H1 (cell line): ENCODE measurements around the gene ATP6V1E1. TPM values are rescaled to one million over a fixed set of nuclear protein-coding genes. Genes with fewer than 3 reads are reported as not detected.

Experiments
- FOSL1 ChIP-seq: IDR thresholded peaks from 2 replicates; pipeline ENCODE4 v1.6.1; 2011; ENCODE audit warnings: mild to moderate bottlenecking, low read depth, low read length, moderate library complexity; ENCODE audit not compliant: insufficient read depth
- HDAC2 ChIP-seq, 2 experiments: fragments of 300-600 bp in 1 of 2; sonication (generic) in 1 of 2; IDR thresholded peaks; 2 replicates each; pipeline ENCODE4 v1.6.1; 2011 to 2012; ENCODE audit warnings: low read depth in 2 of 2, low read length in 2 of 2, mild to moderate bottlenecking in 2 of 2, moderate library complexity in 2 of 2, borderline replicate concordance in 1 of 2, inconsistent platforms in 1 of 2
- JUN ChIP-seq: IDR thresholded peaks from 2 replicates; pipeline ENCODE4 v1.6.1; 2011; ENCODE audit warnings: low read depth, mild to moderate bottlenecking, improper control_type of control experiment, low read length
- polyA plus RNA-seq, 7 experiments: library from polyadenylated mRNA; depleted of rRNA in 3 of 7; stranded (reverse) in 5 of 7; unstranded in 2 of 7; fragments of >200 nt in 5 of 7; fragments of 200-250 nt in 2 of 7; gene quantifications; 1 replicate in 5 of 7; 2 replicates in 1 of 7; 4 replicates in 1 of 7; pipeline versions ENCODE4 v1.2.1 to v1.2.3, GENCODE V29; 2011 to 2013; ENCODE audit warnings: missing spikeins in 2 of 7, mixed read lengths in 2 of 7
- total RNA-seq: library from RNA; stranded (reverse); fragmentation: NEBNext Ultra II Directional; extraction: Animal tissue kit (Norgen Biotek cat#: 25700); gene quantifications from 2 replicates; pipeline ENCODE4 v1.2.1, GENCODE V29; 2021

Gene ATP6V1E1
- total and polyA plus RNA-seq, 2 of the 8 experiments (the other 6 are each of a cell fraction or from before 2014, with no cell fraction given), result 80.4 to 88.1 TPM

DNA sequence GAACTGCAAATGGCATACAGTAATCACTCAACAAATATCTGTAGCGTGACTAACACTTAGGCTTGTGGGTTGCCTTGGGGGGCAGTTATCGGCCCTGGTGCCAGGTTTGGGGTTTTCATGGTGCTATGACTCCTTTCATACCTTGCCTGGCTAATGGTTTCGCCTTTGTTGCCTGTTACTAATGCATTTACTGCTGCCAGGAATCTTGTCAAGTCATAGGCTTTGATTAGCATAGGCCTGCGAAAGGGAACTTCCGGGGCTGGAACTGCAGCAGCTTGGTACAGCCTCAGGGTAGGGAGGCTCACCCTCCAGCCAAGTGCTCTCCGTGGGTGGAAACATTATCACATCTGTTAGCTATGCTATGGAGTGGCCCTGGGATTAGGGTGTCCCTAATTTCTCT is 52.1 kb downstream of the ATP6V1E1 start (continued):
- TF ChIP-seq HDAC2 (IDR thresholded peaks at IDR 0.05; ENCODE audit: borderline replicate concordance in 1 of 2, low read depth in 2 of 2, low read length in 2 of 2) (no peak), FOSL1 (no peak), JUN (no peak)
